PC-3 (cell line): ENCODE data around the gene HOXA10.

Experiments used
- CTCF ChIP-seq: fragments of 300-600 bp; sonication (generic); conservative IDR thresholded peaks from 2 replicates; pipeline ENCODE4 v1.5.1; 2017; ENCODE audit warnings: antibody characterized with exemption, low read depth, mild to moderate bottlenecking, low read length
- EZH2 ChIP-seq: fragments of 300-600 bp; sonication (generic); IDR thresholded peaks from one replicate; pipeline ENCODE4 v1.6.1; 2017; ENCODE audit warnings: antibody characterized with exemption, mild to moderate bottlenecking, low read length; ENCODE audit not compliant: unreplicated experiment
- EZH2phosphoT487 ChIP-seq: fragments of 300-600 bp; sonication (generic); IDR thresholded peaks from 2 replicates; pipeline ENCODE4 v1.6.1; 2018; ENCODE audit warnings: mild to moderate bottlenecking, antibody characterized with exemption, low read length, borderline replicate concordance

GRCh38 chr7:27154369-27154768 lies 19.8 kb downstream of the HOXA10 start:
- TF ChIP-seq EZH2, result no peak
- no peak for TF ChIP-seq CTCF
- TF ChIP-seq EZH2phosphoT487, result no peak
